Hematopoietic multipotent progenitor cell treated with erythropoietin and hydrocortisone succinate and interleukin-3 and kit ligand, for 8 days (in vitro differentiated cells): ENCODE results near the gene GPC6.

Source experiments
- DNase-seq: peaks from one replicate; pipeline ENCODE4 v3.0.0-alpha.2; 2015

The GPC6 gene

GRCh38 chr13:94344126-94344818 lies 1117.7 kb downstream of the GPC6 start:
- no peak for DNase-seq

GRCh38 chr13:94345374-94346195 lies 1119.0 kb downstream of the GPC6 start:
- no peak for DNase-seq

GRCh38 chr13:94346261-94347019 lies 1119.8 kb downstream of the GPC6 start:
- DNase-seq, result no peak

- no peak for DNase-seq
These were observed 1124.8 kb downstream of the GPC6 start for GRCh38 chr13:94351292-94351990.

- no peak for DNase-seq
These were observed 1125.5 kb downstream of the GPC6 start for GRCh38 chr13:94352057-94352456.

- DNase-seq, result no peak
These were observed 1126.6 kb downstream of the GPC6 start for GRCh38 chr13:94353167-94353710.

- DNase-seq, result no peak
These were observed 1133.3 kb downstream of the GPC6 start for GRCh38 chr13:94359875-94360274.

GRCh38 chr13:94362411-94362909 lies 1135.9 kb downstream of the GPC6 start:
- DNase-seq, result peak; percentile 84

- DNase-seq, result no peak
These were observed 1140.1 kb downstream of the GPC6 start for GRCh38 chr13:94366677-94367076.

- no peak for DNase-seq
These were observed 1143.4 kb downstream of the GPC6 start for GRCh38 chr13:94369972-94370436.

GRCh38 chr13:94371855-94372254 lies 1145.2 kb downstream of the GPC6 start:
- no peak for DNase-seq

GRCh38 chr13:94382517-94382916 lies 1155.9 kb downstream of the GPC6 start:
- no peak for DNase-seq

- DNase-seq, result no peak
These were observed 1156.4 kb downstream of the GPC6 start for GRCh38 chr13:94382960-94383359.

- DNase-seq, result no peak
These were observed 1157.8 kb downstream of the GPC6 start for GRCh38 chr13:94384231-94384905.

- no peak for DNase-seq
These were observed 1160.4 kb downstream of the GPC6 start for GRCh38 chr13:94387047-94387446.

GRCh38 chr13:94389604-94390351 lies 1163.2 kb downstream of the GPC6 start:
- peak; percentile 12 for DNase-seq

- no peak for DNase-seq
These were observed 1164.3 kb downstream of the GPC6 start for GRCh38 chr13:94390881-94391280.

- no peak for DNase-seq
These were observed 1168.1 kb downstream of the GPC6 start for GRCh38 chr13:94394723-94395122.

GRCh38 chr13:94395860-94396259 lies 1169.3 kb downstream of the GPC6 start:
- DNase-seq, result no peak

GRCh38 chr13:94399812-94400211 lies 1173.2 kb downstream of the GPC6 start:
- DNase-seq, result no peak

- DNase-seq, result no peak
These were observed 1174.3 kb downstream of the GPC6 start for GRCh38 chr13:94400874-94401273.
